GM19328 (cell line): Measurements from ENCODE around the gene SFSWAP.
"Not testable (repeated sequence)": the region's sequence is repeated elsewhere in the genome, so short reads cannot be mapped to it uniquely, and the experiment has no call there.

Experiments
- ATAC-seq: cut with Tn5 transposase; IDR thresholded peaks from one replicate; pipeline ENCODE4 v1.9.1; 2021; ENCODE audit warnings: mild to moderate bottlenecking, moderate library complexity; ENCODE audit not compliant: unreplicated experiment

Gene SFSWAP

DNA sequence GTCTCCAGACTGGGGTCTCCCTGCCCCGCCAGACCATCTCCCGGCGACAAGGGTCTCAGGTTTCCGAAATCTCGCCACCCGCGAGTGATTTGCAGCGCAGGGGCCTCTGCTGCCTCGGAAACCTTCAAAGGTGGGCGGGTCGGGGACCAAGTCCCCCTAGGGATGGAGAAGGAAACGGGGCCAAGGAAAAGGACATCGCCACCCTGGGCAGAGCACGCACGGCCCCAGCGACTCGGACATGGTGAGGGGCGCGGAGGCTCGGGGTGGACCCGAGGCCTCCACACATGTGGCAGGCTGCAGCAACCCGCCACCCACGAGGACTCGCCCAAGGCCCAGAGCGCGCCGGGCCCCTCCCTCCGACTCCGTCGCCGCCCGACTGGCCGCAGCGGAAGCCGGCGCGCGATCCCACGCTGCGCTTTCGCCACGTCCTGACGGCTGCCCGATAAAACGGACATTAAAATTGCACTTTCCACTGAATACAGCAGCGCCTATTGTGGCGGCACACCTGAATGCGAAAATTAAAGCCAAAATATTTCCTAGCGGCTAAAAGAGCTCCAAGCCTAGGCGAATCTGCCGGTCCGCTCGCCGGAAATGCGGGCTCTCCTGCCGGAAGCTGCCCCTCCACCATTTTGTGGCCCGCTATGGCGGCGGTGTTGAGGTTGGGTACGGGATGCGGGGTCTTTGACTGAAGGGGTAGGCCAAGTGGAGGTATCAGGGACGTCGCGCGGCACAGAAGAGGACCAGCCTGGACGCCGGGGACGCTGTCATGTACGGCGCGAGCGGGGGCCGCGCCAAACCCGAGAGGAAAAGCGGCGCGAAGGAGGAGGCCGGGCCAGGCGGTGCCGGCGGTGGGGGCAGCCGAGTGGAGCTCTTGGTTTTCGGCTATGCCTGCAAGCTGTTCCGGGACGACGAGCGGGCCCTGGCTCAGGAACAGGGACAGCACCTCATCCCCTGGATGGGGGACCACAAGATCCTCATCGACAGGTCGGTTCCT is at the start of gene SFSWAP:
Gene SFSWAP (plus strand): TSS at position 627 of the 994 bp plus-strand sequence. CDS start 140 bp downstream, at position 767.
- peak; percentile 93 for ATAC-seq

DNA sequence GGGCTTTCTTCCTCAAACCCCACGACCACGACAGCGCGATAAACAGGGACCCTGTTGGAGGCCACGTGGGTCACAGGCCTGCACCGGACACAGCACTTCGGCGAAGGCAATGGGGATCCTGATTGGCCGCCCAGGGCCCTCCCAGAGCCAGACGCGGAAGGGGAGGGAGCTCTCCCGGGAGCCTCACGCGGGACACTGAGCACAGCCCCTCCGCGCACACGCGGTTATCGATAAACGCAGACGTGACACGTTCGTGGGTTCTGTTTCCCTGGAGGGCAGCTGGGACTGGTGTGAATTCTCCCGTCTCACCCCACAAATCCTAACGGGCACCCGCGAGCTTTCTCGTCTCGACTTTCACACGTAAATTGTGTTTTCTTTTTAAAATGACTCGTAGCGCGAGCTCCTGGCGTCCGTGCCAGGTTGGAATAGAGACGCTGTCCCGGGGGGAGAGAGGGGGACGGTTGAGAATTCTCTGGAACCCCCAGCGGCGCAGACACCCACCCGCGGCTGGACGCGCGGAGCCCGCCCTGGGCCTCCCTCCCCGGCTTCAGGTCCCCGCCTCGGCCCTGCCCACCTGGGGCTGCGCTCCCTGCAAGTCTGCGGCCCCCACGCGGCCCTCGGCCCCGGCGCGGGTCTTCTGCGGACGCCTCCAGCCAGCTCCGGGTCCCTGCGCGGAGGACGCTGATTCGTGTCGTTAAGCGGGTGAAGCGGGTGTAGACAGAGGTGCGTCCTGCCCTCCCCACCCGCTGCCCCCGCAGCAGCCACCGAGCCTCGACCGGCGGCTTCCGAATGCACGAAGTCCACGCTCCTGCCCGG is 49.5 kb upstream of the SFSWAP start:
- not testable (repeated sequence) for ATAC-seq

DNA sequence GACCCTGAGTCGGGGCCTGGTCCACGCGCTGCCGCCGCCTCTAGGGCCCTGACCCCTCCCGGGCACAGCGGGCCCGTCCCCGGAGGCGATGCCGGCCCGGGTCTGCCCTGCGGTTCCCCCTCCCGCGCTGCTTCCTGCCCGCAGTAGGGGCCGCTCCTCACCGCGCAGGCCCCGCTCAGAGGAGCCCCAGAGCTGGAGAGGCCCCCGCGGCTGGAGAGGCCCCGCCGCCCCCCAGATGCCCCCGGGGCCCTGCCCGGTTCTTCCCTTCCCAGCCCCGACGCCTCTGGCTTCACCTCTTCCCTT is 49.0 kb upstream of the SFSWAP start:
- ATAC-seq: not testable (repeated sequence)

DNA sequence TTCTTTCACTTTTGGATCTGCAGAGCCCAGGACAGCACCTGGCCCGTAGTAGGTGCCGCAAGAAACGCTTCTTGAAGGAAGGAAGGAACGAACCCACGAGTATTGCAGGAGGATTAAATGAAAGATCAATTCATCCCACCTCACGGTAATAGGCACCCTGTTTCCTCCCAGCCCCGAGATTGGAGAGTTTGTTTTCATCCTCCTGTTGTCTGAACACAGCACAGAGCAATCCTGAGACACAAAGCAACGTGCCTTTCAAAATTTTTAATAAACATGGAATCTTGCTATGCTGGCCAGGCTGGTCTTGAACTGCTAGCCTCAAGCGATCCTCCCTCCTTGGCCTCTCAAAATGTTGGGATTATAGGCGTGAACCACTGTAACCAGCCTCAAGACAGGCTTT is 48.5 kb upstream of the SFSWAP start:
- not testable (repeated sequence) for ATAC-seq

DNA sequence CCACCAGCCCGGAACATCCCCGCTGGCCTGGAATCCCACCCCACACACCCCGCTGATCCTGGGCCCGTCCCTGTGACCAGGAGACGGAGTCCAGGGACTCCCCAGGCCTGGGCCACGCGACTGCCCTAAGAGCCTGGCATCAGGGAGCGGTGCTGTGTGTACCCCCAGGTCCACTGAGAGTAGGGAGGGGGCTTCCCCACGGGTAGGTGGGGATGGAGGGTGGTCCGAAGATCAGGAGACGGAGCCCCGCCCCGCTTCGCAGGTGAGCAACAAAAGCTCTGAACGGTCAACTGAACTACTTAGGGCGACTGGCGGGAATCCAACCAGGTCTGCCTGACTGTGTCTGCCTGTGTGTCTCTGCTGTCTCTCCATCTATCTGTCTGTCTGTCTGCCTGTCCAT is 45.2 kb upstream of the SFSWAP start:
- ATAC-seq: not testable (repeated sequence)

DNA sequence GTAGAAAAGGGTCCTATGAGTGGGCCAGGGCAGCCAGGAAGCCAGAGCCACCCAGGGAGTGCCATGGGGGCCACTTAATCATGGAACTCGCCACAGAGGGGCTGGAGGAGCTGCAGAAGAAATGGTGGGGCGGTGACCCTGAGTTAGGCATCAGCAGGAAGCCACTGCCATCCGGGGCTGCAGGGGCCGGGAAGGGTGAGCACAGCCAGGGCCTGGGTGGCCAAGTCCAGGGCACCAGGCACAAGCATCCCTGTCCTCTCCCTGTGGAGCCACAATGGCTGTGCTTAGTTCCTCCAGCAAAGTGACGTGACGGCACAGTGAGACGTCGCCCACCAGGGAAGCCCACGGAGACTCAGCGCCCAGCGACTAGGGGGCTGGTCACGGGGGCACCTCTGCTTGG is 44.4 kb upstream of the SFSWAP start:
- ATAC-seq: not testable (repeated sequence)

DNA sequence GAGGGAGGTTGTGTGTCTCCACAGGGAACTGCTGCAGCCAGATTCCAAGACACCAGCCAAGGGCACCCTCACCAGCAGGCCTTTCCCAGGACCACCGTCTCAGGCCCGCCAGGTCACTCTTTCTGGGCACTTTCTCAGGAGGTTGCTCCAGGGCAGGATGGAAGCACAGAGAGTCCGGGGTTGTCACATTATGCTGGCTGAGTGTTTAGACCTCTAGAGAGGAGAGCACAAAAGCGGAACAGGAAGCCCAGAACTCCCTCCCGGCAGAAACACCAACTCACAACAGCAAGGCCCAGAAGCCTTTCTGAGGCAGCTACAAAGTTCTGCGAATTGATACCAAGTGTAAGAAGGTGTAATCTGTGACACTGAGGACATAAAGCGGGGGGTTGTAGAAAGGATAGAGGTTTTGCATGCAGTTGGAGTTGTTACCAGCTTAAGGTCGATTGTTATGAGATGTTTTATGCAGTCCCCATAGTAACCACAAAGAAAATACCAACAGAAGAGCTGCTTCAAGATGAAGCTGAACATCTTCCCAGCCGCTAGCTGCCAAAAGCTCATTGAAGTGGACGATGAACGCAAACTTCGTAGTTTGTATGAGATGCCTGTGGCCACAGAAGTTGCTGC is 43.8 kb upstream of the SFSWAP start:
- ATAC-seq: not testable (repeated sequence)

DNA sequence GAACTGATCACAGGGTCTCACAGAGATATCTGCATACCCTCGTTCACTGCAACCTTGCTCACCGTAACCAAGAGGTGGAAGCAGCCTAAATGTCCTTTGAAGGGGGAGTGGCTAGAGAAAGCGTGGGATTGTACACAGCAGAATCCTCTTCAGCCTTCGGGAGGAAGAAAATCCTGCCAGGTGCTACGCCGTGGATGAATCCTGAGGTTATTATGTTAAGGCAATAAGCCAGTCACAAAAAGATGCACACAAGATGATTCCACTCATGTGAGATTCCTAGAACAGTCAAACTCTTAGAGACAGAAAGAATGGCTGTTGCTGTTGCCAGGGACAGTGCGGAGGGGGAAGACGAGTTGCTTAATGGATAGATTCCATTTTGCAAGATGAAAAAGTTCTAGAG is 39.6 kb upstream of the SFSWAP start:
- ATAC-seq: no peak

DNA sequence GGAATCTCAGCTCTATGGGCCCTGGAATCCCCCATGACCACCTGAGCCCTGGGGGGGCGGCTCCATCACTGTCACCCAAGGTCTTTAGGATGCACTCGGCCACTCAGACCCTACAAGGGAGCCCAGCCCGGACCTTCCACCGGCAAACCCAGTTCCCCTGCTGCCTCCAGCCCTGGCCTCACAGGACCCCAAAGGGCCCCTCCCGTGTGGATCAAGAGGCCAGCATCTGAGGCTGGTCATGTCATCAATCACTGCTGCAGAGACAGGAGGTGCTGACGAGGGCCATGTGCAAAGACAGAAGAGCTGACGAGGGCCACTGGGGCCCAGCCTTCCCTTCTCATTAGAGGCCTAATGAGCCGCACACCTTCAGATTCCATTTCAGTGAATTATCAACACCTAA is 39.0 kb upstream of the SFSWAP start:
- ATAC-seq: no peak

DNA sequence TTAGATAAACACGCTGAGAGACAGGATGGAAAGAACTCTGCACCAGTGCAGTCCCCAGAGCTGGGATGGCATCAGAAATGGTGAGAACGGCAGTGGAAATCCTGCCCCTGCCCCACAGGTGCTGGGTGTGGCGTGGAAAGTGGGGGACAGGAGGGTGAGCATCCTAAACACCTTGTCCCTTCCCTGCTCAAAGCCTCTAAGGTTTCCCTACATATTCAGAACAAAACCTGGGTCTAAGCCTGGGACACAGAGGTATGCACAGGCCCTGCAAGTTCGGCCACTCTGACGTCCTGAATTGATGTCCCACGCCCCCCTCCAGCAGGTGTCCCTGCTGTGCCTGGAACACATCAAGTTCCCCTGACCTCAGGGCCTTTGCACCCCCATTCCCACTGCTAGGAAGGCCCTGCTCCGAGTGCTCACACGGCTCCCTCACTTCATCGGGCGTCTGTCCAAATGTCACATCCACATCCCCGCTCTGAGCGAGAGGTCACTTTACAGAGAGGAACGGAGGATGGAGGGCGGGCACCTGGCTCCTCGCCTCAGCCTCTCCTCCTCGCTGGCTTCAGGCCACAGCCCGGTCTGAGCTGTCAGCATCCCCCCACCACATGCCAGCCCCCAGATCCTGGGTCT is 38.5 kb upstream of the SFSWAP start:
- no peak for ATAC-seq

DNA sequence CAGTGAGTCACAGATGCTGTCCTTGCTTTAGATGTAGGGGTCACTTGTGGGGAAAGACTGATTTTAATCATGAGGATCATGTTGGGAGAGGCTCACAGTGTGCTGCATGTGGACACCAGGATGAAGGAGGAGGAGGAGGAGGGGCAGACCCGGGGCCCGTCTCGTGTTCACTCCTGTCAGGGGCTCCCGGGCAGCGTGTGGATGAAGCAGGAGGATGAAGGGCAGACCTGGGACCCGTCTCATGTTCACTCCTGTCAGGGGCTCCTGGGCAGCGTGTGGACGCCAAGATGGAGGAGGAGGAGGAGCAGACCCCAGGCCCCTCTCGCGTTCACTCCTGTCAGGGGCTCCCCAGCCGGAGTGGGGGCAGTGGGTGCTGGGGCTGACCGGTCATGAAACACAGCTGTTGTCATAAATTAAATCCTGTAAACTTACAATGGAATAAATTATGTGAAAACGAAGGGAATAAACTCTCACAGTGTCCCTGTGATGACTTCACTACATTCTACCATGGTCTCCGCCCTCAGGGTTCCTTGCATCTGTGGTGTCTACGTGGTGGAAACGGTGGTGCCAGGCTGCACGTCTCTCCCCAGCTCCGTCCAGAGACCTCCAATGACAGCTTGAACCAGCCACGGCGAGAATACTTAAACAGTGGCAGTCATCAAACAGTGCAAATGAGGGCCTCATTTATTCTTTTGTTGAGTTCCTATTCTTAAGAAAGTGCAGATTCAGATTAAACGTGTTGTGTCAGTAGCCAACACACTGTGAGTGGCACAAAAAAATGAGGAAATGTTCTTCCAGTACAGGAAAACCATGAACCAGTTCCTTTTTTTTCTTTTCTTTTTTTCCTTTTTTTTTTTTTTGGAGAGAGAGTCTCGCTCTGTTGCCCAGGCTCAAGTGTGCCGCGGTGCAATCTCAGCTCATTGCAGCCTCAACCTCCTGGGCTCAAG is 37.7 kb upstream of the SFSWAP start:
- ATAC-seq: no peak

DNA sequence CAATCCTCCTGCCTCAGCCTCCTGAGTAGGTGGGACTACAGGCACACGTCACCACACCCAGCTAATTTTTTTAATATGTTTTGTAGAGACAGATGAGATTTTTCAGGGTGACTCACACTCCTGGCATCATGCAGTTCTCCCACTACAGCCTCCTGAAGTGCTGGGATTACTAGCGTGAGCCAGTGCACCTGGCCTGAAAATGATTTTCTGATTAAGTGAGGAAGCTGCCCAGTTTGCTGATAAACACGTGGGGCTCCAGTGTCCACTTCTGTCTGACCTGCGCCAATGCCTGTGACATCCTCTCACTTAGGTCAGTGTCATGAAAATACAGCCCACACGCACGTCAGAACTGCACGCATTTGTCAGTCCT is 37.0 kb upstream of the SFSWAP start:
- no peak for ATAC-seq

DNA sequence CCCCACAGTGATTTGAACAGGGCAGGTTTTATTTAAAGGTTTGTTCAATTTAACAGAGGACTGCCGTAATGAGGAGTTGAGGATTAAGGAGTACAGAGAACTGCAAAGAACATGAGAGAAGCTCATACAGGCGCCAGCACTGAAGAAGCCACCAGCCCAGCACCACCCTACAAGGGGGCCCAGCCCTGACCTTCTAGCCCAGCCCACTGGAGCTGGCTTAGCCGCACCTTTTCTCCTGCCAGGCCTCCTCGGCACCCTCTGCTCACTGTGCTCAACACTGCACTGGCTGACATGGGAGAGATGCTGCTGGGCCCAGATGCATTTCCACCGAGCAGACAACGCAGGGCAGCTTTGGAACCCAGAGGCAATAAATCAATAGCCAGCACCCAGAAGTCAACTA is 36.5 kb upstream of the SFSWAP start:
- ATAC-seq: no peak

DNA sequence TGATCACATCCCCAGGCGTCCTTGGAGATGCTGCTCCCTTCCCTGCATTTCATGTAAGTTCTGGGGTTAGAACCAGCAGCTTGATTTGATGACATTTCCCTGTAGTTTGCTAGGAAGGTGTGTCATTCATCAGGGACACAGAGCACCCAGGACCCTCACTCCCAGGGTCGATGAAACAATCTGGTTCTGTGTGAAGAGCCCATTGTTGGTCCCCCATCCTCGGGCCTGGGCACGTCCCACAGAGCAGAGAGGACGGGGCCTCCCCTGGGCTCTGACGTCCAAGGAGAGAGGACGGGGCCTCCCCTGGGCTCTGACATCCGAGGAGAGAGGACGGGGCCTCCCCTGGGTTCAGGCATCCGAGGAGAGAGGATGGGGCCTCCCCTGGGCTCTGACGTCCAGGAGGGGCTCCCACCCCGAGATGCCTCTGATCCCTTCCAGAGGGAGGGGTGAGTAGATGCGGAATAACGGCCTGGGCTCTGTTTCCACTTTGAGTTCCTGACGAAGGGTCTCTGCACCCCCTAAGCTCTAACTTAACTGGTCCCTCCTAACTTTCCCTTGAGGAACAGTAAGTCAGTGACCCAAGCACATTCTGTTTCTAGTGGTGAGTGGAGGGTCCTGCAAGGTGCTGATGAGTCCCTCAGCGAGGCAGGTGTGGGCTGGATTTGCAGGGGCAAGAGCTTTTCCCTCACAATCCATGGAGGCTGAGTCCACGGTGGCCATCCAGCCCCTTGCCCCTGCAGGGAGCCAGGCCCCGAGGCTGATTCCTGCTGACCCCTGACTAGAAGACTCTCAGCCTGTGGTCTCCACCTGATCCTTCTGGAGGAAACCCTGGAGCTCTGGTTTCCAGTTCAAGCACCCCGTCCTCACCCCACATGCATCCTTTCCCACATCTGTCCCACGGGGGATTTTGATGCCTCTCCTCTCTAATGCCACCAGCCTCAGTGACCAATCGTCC is 35.5 kb upstream of the SFSWAP start:
- ATAC-seq: no peak

DNA sequence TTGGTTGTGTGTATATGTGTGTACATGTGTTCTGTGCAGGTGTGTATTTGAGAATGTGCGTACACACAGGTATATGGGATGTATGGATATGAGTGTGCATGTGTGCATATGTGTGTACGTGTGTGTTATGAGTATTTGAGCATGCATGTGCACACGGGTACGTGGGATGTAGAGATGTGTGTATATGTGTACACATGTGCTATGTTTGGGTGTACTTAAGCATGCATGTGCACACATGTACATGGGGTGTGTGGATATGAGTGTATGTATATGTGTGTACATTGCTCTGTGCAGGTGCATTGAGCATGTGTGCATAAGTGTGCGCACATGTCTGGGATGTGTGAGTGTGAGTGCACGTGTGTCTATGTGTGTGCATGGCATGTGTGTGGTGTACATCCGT is 34.3 kb upstream of the SFSWAP start:
- ATAC-seq: no peak

DNA sequence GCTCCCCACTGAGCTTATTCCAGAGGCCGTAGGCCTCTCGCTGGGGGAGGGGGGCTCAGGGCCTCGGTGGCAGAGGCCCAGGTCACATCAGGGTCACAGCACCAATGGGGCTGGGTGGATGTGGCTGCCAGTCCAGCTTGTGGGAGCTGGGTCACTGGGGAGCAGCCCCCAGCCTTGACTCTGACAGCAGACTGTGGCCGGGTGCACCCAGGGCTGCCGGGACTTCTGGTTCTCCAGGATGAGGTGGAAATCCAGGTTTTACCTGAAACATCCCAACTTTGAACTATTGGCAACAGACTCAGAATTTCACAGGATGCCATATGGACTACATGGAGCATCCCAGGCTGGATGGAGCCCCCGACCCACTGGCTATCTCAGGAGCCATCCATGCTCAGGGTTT is 33.8 kb upstream of the SFSWAP start:
- not testable (repeated sequence) for ATAC-seq

DNA sequence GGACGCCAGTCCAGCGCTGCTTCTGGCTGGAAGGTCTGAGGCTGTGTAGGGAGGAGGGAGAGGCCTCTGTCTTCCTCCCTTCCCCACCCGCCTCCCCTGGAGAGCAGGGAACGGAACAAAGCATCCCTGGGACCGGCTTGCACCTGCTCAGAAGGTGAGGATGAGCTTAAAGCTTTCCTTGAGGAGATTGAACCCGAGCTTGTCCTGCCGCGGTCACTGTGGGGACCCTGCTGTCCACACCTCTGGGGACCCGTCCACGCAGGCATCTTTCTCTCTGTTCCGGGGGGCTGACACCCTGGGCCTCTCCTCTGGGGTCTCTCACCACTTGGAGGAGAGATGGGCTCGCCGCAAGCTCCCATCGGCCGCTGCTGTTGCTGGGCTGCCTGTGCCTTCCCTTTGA is 33.2 kb upstream of the SFSWAP start:
- no peak for ATAC-seq

DNA sequence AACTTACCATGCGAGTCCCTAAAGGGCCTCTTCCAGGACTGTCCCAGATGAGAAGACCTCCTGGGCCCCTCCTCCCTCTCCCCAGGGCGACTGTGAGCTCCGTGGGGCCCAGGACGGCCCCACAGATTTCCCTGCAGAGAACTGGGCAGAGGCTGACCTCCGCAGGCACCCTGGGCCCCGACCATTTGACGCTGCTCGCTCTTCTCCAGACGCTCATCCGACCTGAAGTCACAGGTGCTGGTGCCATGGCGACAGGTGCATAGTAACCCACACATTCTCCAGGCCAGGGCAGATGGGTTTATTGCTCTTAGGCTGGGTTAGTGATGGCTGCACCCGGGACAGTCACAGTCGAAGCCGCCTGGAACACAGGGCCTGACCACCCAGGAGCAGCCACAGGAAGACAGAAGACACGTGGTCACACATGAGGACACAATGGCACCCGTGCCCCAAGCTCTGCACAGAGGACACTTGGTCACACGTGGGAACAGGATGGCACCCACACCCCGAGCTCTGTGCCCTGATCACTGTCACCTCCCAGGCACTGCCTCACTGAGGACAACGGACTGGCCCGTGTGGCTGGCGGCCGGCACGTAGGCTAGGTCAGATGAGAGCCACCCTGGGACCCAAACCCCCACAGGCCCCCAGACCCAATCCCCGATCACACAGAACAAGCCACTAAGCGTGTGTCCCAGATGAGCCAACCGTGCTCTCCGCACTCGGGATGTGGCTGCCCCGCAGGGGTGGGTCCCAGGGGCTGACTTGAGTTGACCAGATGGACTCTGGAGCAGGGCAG is 32.3 kb upstream of the SFSWAP start:
- not testable (repeated sequence) for ATAC-seq
